Esophagus muscularis mucosa (tissue), 4 donors: ENCODE data around the gene DIO3. TPM values are rescaled to one million over a fixed set of nuclear protein-coding genes. Genes with fewer than 3 reads are reported as not detected.

Experiments used
- DNase-seq: peaks from one replicate; pipeline ENCODE4 v3.0.0-alpha.2; 2017; ENCODE audit errors: extremely low spot score
- H3K27ac ChIP-seq, 4 donors: fragments of 200-600 bp; sonication (generic); replicated peaks in 1 of 4; 1 replicate in 3 of 4; 2 replicates in 1 of 4; pipeline ENCODE4 v1.5.1; 2016 to 2019; ENCODE audit warnings: mild to moderate bottlenecking in 1 of 4
- H3K27me3 ChIP-seq, 4 donors: fragments of 200-600 bp; sonication (generic); one replicate each; pipeline versions ENCODE4 v1.5.1 to v1.6.0; 2016 to 2019
- H3K36me3 ChIP-seq, 4 donors: fragments of 200-600 bp; sonication (generic); one replicate each; pipeline ENCODE4 v1.5.1; 2016 to 2019
- H3K4me1 ChIP-seq, 4 donors: fragments of 200-600 bp; sonication (generic); one replicate each; pipeline ENCODE4 v1.5.1; 2016 to 2019
- H3K4me3 ChIP-seq, 4 donors: fragments of 200-600 bp; sonication (generic); 1 replicate in 2 of 4; 2 replicates in 2 of 4; pipeline ENCODE4 v1.5.1; 2016 to 2019; ENCODE audit warnings: mild to moderate bottlenecking in 4 of 4, moderate library complexity in 1 of 4
- H3K9me3 ChIP-seq, 4 donors: fragments of 200-600 bp; sonication (generic); 1 replicate in 3 of 4; 2 replicates in 1 of 4; pipeline ENCODE4 v1.5.1; 2016 to 2019
- CTCF ChIP-seq, 3 experiments: fragments of 200-600 bp in 2 of 3; fragments of 450-650 bp in 1 of 3; sonication (generic) in 2 of 3; IDR thresholded peaks; one replicate each; pipeline ENCODE4 v1.5.1; 2017 to 2019; ENCODE audit warnings: antibody characterized with exemption in 3 of 3, mild to moderate bottlenecking in 2 of 3, moderate library complexity in 1 of 3
- EP300 ChIP-seq: sonication (generic); formaldehyde crosslinking; IDR thresholded peaks from one replicate; pipeline ENCODE4 v1.6.1; 2017; ENCODE audit warnings: antibody characterized with exemption
- POLR2A ChIP-seq: fragments of 450-650 bp; IDR thresholded peaks from one replicate; pipeline ENCODE4 v1.6.1; 2017; ENCODE audit warnings: antibody characterized with exemption, moderate library complexity, mild to moderate bottlenecking, low read depth
- POLR2AphosphoS5 ChIP-seq, 2 donors: sonication (generic); formaldehyde crosslinking; IDR thresholded peaks; one replicate each; pipeline ENCODE4 v1.6.1; 2017; ENCODE audit warnings: antibody characterized with exemption in 2 of 2
- WGBS: methylation state at CpG from one replicate; pipeline ENCODE4 v1.1.5; 2018; 5-methylcytosine and 5-hydroxymethylcytosine counted together
- intact Hi-C: fragments of 100-400 bp; cut with DNase I; formaldehyde crosslinking; loops from one replicate; pipeline ENCODE4 v1.15.1; 2023
- total RNA-seq, 4 donors: library from RNA; depleted of rRNA; stranded (reverse); fragments of >200 nt; gene quantifications; one replicate each; pipeline versions ENCODE4 v1.1.0 to v1.2.1, GENCODE V29; 2016

Gene DIO3
- total RNA-seq, 4 donors from 2014 or later: 0.99 to 1.7 (median 1.2) TPM

DNA sequence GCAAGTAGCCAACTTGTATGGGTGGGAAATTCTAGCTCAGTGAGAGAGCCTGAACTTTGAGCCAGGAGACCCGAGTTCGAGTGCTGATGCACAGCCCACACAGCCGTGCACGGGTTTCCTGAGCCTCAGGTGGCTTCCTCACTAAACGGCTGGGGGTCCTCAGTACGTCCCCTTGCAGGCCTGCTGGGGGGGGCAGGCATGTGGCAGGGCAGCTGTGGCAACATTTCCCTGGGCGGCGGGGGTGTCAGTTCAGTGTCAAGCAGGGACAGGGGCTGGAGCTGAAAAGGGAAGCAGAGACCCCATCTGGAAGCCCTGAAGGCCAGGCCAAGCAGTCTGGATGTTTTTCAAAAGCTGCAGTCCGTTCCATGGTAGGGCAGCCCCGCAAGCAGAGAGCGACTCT, 14.6 kb upstream of the DIO3 start:
- H3K4me3 ChIP-seq: no peak overlapping the region
- H3K4me1 ChIP-seq: no peaks in the 10 kb centered on the region
- intact Hi-C loops: no loop called here
- peaks cover 0 to 43% (median 0%) of the 10 kb centered on the region in 4 donors for H3K27me3 ChIP-seq
- DNase-seq: no peak
- H3K9me3 ChIP-seq: peaks cover 0 to 25% (median 2%) of the 10 kb centered on the region in 4 donors
- no peak overlapping the region for H3K27ac ChIP-seq
- no peaks in the 10 kb centered on the region for H3K36me3 ChIP-seq
- TF ChIP-seq POLR2A: no peak
- no peak for TF ChIP-seq EP300
- TF ChIP-seq POLR2AphosphoS5 (IDR thresholded peaks at IDR 0.05): no peak
- TF ChIP-seq CTCF (IDR thresholded peaks at IDR 0.05): no peak
- 85% methylated on average over 11 of the region's 11 CpGs for WGBS

GRCh38 chr14:101547107-101547738, 14.1 kb upstream of the DIO3 start:
- Histone ChIP-seq H3K27me3 (peaks cover 0 to 43% (median 0%) of the 10 kb centered on the region in 4 donors), H3K4me3 (no peak overlapping the region), H3K27ac (no peak overlapping the region), H3K9me3 (peaks cover 0 to 25% (median 2%) of the 10 kb centered on the region in 4 donors), H3K36me3 (no peaks in the 10 kb centered on the region), H3K4me1 (no peaks in the 10 kb centered on the region)
- intact Hi-C loops: no loop called here
- no peak for DNase-seq
- TF ChIP-seq POLR2AphosphoS5 (IDR thresholded peaks at IDR 0.05) (no peak), POLR2A (no peak), CTCF (IDR thresholded peaks at IDR 0.05) (no peak), EP300 (no peak)
- WGBS: 93% methylated on average over 5 of the region's 10 CpGs

- Histone ChIP-seq H3K9me3 (peaks cover 0 to 25% (median 2%) of the 10 kb centered on the region in 4 donors), H3K27me3 (peaks cover 0 to 43% (median 0%) of the 10 kb centered on the region in 4 donors), H3K4me1 (no peaks in the 10 kb centered on the region), H3K27ac (no peak overlapping the region), H3K4me3 (no peak overlapping the region), H3K36me3 (no peaks in the 10 kb centered on the region)
- 58% methylated on average over 8 of the region's 16 CpGs for WGBS
- intact Hi-C loops: no loop called here
- TF ChIP-seq EP300 (no peak), POLR2AphosphoS5 (IDR thresholded peaks at IDR 0.05) (no peak), CTCF (IDR thresholded peaks at IDR 0.05) (no peak), POLR2A (no peak)
- no peak for DNase-seq
Observed at GRCh38 chr14:101547961-101548669, 13.2 kb upstream of the DIO3 start.

- TF ChIP-seq POLR2AphosphoS5 (IDR thresholded peaks at IDR 0.05) (no peak), EP300 (no peak), CTCF (IDR thresholded peaks at IDR 0.05) (no peak), POLR2A (no peak)
- Histone ChIP-seq H3K4me1 (no peaks in the 10 kb centered on the region), H3K27me3 (peaks cover 0 to 43% (median 0%) of the 10 kb centered on the region in 4 donors), H3K4me3 (no peak overlapping the region), H3K27ac (no peak overlapping the region), H3K36me3 (no peaks in the 10 kb centered on the region), H3K9me3 (peaks cover 0 to 22% (median 2%) of the 10 kb centered on the region in 4 donors)
- intact Hi-C loops: no loop called here
- no peak for DNase-seq
- 83% methylated on average over 5 of the region's 5 CpGs for WGBS
Observed at GRCh38 chr14:101548710-101549109, 12.6 kb upstream of the DIO3 start.
